Skeletal muscle cell (primary cell): ENCODE measurements around the gene TMEM186.

Experiments
- DNase-seq: peaks from one replicate; pipeline ENCODE4 v3.0.0-alpha.2; 2010; ENCODE audit warnings: low read depth
- H3K4me3 ChIP-seq: 2 replicates; pipeline ENCODE4 v1.5.1; 2011; ENCODE audit warnings: low read depth, mild to moderate bottlenecking, control low read depth, low read length, moderate library complexity

Gene TMEM186

DNA sequence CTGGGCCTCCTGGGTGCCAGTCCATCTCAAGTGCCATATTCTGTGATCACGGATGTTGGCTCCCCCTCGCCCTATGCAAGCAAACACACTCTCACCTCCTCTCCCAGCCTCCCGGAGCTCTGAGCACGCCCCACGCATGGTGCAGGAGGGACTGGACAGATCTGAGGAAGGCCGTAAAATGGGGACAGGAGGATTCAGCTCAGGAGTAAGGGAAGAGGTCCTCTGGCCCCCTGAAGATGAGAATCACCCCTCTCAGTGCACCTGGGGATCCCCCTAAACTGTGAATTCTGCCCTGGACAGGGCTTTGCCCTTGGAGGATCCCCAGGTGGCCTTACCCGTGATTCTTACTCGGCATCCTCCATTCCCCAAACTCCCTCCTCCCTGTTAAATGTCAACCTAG is 15.6 kb downstream of the TMEM186 start:
- no peak for DNase-seq
- H3K4me3 ChIP-seq, result no peak overlapping the region

DNA sequence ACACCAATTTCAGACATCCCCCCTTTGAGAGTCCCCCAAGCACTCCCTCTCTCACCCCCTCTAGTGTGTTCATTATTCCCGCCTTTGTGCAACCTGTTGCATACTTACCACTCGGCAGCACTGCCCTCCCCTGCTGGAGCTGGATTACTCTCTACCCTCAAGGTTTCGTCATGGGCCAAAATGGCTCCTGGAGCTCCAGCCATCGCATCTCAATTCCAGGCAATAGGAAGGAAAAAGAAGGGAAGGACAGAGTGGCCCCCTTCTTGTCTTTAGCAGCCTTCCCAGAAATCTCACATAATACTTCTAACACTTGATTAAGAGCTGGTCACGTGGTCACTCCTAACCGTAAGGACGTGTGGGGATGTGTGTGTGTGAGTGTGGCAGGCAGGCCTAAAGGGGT is 20.2 kb downstream of the TMEM186 start:
- DNase-seq, result no peak

DNA sequence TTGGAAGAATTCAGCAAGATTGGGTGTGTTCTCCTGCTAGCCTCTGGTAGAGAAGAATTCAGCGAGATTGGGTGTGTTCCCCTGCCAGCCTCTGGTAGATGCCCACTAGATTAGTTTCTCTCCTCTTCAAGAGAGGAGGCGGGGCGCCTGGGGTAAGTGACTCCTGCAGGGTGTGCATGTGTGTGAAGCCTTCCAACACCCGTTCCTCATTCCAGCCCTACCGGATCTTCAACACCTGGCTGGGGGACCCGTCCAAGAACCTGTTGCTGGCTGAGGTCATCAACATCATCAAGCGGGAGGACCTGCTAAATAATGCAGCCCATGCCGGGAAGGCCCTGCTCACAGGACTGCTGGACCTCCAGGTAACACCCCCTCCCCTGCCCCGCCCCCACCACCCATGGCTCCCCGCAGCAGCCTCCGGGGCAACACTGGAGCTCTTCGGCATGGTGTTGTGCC is 21.3 kb downstream of the TMEM186 start:
- no peak for DNase-seq
- H3K4me3 ChIP-seq, result no peak overlapping the region

More for the DNA sequence above, 20.2 kb downstream of the TMEM186 start:
- H3K4me3 ChIP-seq, result no peak overlapping the region

DNA sequence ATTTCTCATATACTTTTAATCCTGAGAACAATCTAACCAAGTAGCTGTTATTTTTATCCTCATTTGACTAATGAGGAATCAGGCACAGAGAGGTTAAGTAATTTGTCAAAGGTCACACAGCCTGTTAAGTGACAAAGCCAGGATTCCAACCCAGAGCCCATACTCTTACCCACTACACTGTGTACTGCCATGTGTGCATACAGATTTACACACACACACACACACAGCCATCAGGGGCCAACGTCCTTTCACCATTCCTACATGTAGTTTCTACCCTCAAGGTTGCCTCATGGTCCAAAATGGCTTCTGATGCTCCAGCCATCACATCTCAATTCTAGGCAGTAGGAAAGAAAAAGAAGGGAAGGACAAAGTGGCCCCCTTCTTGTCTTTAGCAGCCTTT is 22.1 kb downstream of the TMEM186 start:
- no peak for DNase-seq
- no peak overlapping the region for H3K4me3 ChIP-seq

DNA sequence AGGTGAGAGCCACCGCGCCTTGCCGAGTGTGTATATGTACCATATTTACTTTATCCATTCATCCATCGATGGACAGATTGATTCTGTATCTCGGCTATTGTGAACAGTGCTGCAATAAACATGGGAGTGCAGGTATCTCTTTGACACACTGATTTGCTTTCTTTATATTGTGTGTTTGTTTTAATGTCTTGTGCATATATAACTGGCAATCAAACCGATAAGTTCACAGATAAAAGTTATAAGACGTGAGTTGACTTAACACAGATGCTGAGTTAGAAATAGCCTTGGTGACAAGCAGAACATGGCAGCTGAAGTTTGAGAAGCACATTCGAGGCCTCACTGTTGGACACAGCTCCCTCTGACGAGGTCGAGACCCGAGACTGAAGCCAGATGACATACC is 23.2 kb downstream of the TMEM186 start:
- no peak for DNase-seq
- no peak overlapping the region for H3K4me3 ChIP-seq

DNA sequence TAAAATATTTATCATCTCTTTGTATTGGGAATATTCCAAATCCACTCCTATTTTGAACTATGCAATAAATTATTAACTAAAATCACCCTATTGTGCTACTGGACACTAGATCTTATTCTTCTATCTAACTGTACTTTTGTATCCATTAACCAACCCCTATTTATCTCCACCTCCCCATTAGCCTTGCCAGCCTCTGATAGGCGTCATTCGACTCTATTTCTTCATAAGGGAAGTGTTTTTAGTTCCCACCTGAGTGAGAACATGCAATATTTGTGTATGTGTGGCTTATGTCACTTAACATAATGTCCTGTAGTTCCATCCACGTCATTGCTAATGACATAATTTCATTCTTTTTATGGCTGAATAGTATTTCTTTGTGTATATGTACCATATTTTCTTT is 23.9 kb downstream of the TMEM186 start:
- no peak for DNase-seq
- H3K4me3 ChIP-seq, result no peak overlapping the region

DNA sequence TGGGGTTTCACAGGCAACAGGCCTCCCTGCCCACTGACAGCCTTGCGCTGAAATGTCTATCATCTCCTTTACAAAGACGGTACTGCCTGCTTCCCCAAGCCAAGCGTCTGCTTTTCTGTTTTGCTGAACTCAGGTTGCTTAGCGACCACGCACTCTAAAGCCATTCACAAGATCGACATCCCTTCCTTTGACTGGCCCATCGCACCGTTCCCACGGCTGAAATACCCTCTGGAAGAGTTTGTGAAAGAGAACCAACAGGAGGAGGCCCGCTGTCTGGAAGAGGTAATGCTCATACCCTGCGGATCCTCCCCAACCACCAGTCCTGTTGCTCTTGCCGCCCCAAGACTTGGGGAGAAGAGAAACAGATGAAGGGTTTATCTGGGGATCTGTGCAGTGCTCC is 28.7 kb downstream of the TMEM186 start:
- DNase-seq, result no peak
- H3K4me3 ChIP-seq, result no peak overlapping the region

DNA sequence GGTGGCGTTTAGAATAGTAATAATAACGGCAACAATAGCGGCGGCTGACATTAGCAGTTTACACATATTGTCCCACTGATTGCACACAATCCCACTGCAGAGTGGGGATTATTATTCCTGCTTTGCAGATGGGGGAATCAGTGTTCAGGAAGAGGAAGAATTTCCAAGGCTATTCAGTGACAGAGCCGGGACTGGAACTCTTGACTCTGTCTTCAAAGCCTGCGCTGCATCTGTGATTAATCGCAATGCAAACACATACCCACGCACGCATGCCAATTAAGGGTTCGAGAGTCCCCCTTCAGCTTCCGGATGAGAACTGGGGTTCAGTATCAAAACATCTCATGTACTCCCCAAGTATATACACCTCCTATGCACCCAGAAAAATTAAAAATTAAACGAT is 29.2 kb downstream of the TMEM186 start:
- H3K4me3 ChIP-seq, result no peak overlapping the region
- DNase-seq, result no peak

DNA sequence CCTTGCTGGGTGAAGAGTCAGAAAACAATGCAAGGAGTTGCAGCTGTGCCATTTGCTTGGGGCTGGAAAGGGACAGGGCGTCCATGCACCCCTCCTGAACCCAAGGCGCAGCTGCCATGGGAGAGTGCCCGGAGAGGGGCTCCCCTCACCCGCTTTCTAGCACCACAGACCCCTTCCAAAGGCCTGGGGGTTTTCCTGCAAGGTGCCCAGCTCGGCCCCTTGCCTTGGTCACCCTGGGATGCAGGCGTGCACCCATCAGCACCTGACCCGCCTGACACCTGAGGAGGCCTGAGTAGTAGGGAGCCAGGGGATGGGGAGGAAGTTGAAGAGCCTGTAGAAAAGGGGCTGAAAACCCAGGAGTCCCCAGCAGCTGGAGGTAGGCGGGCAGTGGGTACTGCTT is 30.3 kb downstream of the TMEM186 start:
- no peak overlapping the region for H3K4me3 ChIP-seq
- DNase-seq, result no peak

DNA sequence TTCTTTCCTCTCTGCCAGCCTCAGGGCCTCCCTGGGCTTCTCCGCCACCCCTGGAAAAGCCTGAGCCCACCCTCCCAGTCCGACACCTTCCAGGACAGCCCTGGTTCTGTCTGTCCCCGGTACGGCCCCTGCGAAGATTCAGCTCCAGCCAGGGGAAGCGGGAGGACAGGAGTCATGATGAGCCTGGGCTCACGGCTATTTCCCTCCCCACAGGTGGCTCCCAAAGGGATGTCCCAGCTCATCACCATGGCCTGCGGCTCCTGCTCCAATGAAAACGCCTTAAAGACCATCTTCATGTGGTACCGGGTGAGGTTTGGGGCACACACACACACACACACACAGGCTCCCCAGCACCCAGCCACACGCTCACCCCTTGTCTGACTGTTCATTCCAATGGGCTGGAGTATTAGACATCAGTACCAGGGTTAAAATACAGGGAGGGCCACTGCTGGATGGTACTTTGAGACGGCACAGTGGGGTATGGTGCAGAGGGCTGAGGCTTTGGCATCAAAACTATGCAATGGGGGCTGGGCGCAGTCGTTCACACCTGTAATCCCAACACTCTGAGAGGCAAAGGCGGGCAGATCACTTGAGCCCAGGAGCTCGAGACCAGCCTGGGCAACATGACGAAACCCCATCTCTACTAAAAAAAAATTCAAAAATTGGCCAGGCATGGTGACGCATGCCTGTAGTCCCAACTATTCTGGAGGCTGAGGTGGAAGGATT is 32.8 kb downstream of the TMEM186 start:
- no peak overlapping the region for H3K4me3 ChIP-seq
- DNase-seq, result no peak

DNA sequence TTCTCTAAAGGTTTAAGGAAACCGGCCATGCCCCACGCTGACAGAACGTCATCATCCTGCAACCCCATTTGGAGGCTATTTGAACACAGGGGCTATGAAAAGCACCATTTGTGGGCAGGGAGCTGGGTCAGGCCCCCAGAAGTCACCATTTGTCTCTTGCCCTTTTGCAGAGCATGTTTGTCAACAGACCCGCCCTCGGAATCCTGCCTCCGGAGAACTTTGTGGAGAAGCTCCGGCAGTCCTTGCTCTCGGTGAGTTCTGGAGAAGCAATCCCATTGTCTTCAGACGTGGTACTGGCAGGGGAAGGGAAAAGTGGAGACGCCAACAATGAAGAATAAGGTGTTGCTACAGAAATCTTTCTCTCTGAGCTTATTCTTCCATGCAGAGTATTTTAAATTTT is 33.5 kb downstream of the TMEM186 start:
- H3K4me3 ChIP-seq, result no peak overlapping the region
- DNase-seq, result no peak

DNA sequence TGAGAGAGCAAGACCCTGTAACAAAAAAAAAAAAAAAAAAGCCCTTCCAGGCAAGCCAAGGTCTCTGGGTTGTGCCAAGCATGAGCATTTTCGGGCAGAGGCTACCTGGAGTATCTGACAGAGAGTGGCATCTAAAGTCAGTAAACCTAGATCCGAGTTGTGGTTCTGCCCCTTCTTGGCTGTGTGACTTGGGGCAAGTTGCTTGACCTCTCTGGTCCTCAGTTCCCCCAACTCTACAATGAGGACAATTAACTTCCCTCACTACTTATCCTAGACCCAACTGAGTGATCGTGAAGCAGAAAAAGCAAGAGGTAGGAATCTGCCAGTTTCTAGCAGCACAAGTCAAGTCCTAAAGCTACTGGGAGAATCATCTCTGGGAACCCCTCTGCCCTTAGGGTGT is 34.4 kb downstream of the TMEM186 start:
- DNase-seq, result no peak

DNA sequence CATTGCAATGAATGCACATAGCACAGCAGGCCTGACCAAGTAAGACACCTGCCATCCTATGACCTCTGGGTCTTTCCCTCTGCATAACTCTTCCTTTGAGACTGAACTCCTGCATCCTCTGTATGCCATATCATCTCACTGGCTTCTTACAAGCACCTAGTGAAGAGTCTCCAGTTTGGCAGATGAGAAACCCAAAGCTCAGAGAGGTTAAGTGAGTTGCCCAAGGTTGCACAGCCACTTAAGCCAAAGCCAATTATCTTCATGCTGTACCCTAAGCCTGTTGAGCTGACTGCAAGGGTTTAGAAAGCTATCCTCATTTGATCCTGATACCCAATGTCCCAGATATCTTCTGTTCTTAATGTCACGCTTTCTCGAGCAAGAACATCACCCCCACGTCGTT is 35.2 kb downstream of the TMEM186 start:
- no peak for DNase-seq
- no peak overlapping the region for H3K4me3 ChIP-seq

More for the DNA sequence above, 34.4 kb downstream of the TMEM186 start:
- no peak overlapping the region for H3K4me3 ChIP-seq

DNA sequence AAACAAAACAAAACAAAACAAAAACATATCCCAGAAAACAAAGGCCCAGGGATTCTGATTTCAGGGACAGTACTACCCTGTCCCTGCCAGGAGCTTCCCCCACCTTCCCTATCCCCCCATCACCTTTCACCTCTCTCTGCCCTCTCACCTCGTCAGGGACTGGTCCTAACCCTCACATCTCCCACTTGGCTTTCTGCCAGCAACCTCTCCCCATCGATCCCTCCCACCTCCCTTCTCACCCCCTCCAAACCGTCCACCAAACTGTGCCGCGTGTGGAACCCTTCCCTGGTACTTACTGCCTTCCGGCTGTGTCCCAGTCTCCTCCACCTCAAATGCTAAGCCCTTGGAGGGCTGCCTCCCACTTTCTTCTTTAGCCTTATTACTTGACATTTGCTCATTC is 36.4 kb downstream of the TMEM186 start:
- H3K4me3 ChIP-seq, result no peak overlapping the region
- DNase-seq, result no peak

DNA sequence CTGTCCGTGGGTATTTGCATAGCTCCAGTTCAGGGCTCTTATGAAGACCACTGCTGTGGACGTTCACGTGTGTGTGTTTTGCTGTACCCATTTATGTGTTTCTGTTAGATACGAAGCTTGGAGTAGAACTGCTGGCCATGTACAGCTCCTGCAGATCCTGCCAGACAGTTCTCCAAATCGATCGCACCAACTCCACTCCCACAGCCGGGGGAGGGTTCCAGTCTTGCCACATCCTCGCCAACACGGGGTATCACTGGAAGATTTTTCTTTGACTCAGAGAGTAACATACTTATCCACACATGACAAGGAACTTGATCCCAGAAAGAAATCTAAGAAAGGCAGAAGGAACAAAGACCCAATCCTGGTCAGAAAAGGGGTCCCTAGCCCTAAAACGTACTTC is 37.4 kb downstream of the TMEM186 start:
- DNase-seq, result no peak
- no peak overlapping the region for H3K4me3 ChIP-seq

DNA sequence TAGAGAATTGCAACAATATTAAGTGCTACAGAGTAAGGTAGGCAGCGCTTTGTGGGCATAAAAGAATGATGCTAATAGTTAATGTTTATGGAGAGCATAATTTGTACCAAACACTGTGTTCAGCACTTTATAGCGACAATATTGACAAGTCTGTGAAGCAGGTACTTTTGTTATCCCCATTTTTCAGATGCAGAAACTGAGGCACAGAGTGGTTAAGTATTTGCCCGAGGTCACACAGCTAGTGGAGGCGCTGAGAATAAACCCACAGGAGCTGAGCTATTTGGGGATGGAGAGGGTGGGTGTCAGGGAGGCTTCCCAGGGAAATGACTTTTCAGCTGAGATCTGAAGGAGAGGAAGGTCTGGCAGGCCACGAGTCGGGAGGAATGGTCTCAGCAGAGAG is 39.4 kb downstream of the TMEM186 start:
- DNase-seq, result no peak
- H3K4me3 ChIP-seq, result no peak overlapping the region

DNA sequence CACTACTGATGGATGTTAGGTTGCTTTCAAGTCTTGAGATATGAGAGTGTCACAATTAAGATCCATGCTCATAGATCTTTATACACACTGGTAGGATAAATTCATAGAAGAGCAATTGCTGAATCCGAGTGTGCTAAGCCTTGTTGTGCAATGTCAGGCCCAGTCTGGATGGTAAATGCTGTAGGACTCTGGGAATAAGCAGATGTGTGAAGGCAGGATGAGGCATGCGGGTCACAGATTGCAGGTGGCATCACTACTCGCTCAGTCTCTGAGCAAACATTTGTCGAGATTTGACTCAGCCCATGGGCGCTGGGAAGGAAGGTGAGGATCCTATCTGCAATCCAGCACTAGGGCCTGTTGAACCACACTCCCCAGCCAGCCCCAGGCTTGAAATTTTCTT is 40.7 kb downstream of the TMEM186 start:
- DNase-seq, result no peak
- H3K4me3 ChIP-seq, result no peak overlapping the region

DNA sequence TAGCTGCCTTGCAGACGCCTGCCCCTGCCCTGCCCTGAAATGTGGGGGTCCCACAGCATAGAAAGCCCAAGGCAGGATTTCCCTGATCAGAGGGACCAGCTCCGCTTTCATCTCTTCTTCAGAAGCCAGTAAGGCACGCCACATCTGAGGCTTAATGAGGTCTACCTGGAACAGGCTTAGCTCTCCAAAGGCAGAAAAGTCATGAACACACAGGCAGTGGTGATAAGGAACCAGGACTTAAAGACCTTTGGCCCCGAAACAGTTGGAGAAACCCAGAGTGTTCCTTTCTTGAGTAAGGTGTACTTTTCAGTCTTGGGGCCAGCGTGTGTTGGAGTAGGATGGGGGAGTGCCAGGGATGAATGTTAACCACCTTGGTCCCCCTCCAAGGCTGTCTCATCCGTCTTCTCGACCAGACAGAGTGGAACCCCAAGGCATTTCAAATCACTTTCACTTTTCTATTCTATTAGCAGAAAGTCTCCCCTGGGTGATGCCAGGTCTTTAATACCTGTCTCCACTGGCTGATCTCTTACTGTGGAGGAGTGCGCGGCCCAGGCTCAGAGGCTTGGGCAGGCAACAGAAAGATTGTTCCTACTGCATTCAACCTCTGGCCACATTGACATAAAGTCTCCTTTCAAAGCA is 43.9 kb downstream of the TMEM186 start:
- DNase-seq, result no peak
- no peak overlapping the region for H3K4me3 ChIP-seq

DNA sequence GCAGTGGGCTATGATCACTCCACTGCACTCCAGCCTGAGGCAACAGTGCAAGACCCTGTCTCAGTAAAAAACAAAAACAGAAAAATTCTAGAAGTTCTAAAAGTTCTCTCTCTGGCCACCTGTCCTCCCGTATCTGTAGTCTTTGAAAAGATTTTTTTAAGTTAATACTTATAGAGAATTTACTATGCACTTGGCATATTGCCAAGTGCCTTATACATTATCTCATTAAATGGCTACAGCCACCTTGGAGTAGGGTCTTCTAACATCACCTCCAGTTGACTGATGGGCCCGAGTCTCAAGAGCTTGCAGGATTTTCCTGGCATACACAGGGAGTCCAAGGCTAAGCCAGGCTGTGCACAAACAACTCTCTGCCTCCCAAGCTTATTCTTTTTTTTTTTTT is 44.7 kb downstream of the TMEM186 start:
- DNase-seq, result no peak
- no peak overlapping the region for H3K4me3 ChIP-seq

DNA sequence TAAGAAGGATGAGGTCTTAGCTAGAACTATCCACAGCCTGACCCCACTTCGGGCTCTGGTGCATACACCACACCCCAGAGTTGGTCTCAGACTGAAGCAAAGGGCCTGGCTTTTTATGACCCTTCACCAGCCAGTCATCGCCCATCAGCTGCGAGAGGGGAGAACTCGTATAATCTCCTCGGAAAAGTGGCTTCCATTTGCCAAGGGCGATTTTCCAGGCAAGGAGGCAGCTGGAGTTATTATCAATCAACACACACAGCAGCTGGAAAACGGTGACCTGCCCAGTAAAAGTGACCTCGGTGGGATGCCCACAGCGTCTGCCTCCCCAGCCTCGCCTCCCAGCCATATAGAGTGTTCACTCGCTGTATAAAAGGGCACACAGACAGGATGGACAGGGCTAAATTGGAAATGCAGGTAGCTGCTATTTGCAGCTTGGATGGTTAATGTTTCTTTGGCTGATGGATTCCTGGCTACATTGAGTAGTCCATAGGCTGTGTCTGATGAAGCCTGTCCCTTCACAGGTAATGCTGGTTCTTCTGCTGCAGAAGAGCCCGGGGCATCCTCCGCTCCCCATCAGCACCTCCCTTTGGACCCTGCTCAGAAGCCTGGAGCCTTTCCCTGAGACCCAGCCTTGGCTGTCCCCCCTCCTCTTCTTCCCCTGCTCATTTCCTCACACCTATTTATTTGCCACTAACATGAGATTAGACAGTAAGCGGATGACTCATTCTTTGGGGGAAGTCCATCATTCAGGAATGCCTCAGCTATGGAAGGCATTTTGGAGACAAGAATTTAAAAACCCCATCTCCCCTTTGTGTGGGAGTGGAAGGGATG is 45.7 kb downstream of the TMEM186 start:
- peak; percentile 26 for DNase-seq

More for the DNA sequence above, 45.7 kb downstream of the TMEM186 start:
- H3K4me3 ChIP-seq, result no peak overlapping the region
